ENCODE results near the gene PCSK6.

PCSK6 gene

GRCh38 chr15:101522621-101523559 lies 33.4 kb upstream of the PCSK6 start:
- DNase-seq, result no peak

- DNase-seq, result no peak
These were observed 32.6 kb upstream of the PCSK6 start for GRCh38 chr15:101522091-101522490.

DNA sequence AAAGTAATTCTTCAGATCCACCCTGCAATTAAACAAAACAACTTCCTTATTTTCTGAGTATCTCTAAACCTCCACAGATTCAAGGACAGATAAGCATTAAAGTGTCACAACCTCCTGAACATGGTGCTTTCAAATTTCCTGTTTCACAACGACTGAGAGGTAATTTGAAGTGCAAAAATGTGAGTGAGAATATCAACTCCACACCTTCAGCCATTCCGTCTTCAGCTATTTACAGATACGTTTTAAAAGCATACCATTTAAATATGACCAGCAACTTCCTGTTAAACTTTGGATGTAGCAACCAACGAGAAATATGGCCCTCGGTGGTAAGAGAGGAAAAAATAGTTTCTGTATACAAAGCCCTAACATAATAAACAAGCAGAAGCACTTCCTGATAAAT lies 32.1 kb upstream of the PCSK6 start:
- DNase-seq, result no peak

GRCh38 chr15:101521069-101521468 lies 31.6 kb upstream of the PCSK6 start:
- DNase-seq, result no peak

DNA sequence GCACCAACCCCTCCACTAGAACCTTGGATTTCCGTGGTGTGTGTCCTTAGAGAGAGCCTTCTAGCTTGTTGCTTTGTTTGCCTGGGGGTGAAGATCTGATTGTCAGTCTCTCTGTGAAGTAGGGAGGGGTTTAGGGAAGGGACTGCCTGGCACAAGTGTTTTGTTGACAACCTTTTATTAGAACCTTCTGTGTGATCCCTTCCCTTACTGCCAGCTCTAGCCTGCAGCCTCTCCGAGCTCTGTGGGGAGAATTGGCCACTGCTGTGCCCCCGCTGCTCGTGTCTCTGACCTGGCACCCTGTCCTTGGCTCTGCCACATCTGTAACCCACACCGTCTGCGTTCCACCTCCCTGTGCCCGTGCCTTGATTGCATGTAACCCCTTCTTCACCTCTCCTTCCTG lies 30.9 kb upstream of the PCSK6 start:
- no peak for DNase-seq

DNA sequence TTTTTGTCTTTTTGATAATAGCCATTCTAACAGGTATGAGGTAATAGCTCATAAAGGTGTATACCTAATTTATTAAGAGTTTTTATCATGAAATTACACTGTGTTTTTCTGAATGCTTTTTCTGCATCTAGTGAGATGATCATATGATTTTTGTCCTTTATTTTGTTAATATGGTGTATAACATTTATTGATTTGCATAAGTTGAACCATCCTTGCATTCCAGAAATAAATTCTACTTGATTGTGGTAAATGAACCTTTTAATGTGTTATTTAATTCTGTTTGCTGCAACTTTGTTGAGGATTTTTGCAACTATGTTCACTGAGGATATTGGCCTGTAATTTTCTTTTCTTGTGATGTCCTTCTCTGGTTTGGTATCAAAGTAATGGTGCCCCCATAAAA lies 28.0 kb upstream of the PCSK6 start:
- DNase-seq, result no peak

DNA sequence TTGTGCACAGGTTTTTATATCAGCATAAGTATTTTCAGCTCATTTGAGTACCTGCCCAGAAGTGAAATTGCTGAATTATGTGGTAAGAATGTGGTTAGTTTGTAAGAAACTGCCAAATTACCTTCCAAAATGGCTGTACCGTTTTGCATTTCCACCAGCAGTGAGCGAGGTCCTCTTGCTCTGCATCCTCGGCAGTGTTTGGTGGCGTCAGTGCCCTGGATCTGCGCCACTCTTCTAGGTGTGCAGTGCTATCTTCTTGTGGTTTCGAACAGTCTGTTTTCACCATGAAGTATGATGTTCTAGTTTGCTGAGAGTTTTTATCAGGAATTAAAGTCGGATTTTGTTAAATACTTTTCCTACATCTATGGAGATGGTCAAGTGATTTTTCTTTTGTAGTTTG lies 24.8 kb upstream of the PCSK6 start:
- DNase-seq, result no peak

- no peak for DNase-seq
These were observed 22.2 kb upstream of the PCSK6 start for GRCh38 chr15:101511717-101512116.

DNA sequence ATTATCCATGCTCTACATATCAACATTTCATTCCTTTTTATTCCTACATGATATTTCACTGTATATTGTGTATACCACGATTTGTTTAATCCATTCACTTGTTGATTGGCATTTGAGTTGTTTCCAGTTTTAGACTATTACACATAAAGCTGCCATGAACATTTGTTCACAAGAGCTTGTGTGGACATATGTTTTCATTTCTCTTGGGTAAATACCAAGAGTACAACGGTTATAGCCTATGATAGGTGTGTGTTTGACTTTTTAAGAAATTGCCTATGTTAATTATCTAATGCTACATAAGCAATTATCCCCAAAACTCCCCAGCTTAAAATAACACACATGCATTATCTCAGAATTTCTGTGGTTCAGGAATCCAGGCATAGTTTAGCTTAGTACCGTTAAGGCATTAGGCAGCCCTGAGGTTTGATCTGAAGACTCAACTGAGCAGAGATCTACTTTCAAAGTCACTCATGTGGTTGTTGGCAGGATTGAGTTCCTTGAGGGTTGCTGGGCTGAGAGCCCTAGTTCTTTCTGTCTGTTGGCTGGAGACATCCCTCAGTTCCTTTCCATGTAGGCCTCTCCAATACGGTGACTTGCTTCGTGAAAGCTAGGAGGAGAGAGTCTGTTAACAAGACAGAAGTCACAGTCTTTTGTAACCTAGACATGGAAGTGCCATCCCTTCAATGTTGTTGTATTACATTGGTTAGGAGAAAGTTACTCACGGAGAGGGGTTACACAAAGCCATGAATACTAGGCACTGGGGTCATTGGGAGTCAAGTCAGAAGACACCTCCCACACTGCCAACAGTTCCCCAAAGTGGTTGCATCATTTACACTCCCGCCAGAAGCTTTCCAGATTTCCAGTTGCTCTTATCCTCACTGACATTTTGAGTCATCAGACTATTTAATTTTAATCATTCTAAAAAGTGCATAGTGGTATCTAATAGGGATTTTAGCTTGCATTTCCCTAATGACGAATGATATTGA lies 21.0 kb upstream of the PCSK6 start:
- DNase-seq, result no peak

GRCh38 chr15:101509279-101509678 lies 19.8 kb upstream of the PCSK6 start:
- DNase-seq, result no peak

DNA sequence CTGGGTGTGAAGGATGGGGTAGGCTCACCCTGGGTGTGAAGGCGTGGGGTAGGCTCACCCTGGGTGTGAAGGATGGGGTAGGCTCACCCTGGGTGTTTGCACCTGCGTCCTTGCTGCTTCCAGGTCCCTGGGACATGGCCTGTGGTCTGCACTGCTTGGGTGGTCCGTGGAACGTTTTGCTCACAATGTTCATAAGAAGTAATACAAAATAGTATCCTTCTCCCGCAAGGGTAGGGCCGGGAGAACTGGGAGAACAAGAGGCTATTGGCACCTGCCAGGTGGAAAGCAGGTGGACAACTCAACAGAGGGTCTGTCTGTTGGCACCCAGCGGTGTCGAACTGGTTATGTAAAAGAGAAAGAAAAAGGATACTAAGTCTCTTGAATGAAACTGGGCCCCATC lies 17.0 kb upstream of the PCSK6 start:
- no peak for DNase-seq

DNA sequence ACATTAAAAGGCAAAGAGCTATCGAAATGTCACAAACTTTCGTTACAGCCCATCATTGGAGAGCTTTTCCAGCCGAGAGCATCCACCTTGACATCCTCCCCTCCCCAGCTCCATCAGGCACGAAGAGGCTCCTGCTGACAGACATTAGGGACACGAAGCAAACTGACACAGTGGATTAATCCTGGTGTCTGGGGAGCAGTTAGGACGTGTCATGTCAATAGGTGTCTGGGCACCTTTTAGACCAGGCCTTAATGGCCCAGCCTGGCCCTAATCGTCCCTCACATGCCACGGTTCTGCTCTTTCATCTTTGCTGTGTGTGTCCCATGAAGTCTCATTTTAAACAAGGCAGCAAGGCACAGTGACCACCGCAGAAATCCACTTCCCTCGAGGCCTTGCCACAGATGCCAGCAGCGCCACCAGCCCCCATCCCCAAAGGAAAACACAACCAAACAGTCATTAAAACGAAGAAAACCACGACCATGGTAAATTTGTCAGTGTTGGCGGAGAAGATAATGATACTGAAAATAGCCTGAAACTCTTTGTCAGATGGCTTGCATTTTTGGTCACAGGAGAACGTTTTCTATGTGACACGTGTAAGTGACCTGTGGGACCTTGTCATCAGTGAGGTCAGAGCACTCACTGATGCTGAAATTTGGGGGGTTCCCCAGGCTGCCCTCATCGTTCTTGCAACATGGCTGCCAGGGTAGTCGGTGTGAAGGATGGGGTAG lies 16.3 kb upstream of the PCSK6 start:
- DNase-seq, result no peak

DNA sequence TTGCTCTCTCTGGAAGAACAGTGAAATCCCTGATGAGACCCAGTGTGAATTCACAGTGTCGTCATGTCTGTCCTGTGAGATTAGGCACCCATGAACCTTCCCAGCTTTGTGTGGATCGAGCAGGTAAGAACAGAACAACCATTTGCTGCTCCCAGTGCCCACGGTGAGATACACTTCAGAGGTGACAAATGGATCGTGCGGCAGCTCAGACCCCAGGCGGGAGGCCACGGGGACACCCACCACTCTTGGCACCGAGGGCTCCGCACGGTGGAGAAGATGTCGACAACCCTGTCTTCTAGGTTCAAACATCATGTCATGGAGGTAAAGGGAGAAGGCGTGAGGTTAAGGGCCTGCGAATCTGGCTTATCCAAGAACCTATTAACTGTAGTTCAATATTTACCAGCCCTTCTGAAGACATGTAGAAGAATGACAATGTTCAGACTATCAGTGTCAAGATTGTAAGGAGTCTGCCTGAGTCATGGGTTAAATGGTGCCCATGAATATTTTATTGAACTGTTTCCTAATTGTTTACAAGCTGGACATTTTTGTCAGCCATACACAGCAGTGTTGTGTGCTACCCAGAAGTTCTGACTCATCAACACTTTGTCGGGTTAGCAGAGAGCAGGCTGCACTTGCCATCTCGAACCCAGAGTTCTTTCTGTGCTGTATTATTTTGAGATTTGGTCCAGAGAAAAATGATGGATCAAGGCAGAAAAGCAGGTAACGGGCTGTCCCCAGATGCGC lies 15.5 kb upstream of the PCSK6 start:
- no peak for DNase-seq

DNA sequence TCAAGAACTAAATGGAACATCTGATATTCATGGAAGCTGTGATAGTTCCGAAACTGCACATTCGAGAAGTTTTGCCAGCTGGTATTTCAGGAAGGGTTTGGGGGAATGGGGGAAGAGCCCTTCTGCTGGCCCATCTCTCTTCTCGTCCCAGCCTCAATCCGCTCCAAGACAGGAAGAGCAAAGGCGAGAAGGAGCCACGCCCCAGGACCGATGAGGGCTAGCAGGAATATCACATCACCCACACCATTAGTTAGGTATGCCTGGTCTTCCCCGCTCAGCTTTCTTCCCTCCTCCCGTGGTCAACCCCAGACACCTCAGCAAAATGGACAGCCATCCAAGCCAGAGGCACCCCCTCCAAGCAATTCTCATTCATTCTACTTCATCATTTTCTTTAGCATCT lies 14.9 kb upstream of the PCSK6 start:
- no peak for DNase-seq

GRCh38 chr15:101503296-101503599 lies 13.7 kb upstream of the PCSK6 start:
- no peak for DNase-seq

- no peak for DNase-seq
These were observed 13.2 kb upstream of the PCSK6 start for GRCh38 chr15:101502572-101503295.

DNA sequence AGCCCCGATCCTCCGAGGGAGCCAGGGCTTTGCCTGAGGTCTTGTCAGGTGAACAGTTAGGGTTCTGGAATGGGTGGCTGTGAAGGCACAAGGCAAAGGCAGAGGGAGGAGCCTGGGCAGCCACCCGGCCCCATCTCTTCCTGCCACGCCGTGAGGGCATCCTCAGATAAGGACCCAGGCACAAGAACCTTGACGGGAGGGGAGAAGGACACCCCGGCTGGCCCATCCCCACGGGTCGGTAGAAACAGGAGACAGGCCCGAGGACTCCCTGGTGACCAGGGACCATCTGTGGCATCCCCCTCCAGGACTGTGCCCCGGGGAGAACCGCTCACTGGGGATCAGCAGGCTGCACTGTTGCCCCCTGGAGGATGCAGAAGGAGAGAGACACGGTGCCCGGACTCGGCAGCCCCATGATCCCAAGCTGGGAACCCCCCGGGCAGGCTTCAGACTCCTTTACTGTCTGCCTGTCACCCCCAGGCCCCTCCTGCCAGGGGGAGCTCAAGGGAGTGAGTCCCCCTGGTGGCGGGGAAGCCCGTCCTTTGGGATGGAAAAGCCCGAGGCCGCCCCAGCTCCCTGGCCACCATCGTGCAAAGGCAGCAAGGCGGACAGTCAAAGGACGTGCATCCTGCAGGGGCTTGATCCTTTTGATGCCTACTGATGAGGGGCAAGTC lies 12.3 kb upstream of the PCSK6 start:
- peak; percentile 49 for DNase-seq

DNA sequence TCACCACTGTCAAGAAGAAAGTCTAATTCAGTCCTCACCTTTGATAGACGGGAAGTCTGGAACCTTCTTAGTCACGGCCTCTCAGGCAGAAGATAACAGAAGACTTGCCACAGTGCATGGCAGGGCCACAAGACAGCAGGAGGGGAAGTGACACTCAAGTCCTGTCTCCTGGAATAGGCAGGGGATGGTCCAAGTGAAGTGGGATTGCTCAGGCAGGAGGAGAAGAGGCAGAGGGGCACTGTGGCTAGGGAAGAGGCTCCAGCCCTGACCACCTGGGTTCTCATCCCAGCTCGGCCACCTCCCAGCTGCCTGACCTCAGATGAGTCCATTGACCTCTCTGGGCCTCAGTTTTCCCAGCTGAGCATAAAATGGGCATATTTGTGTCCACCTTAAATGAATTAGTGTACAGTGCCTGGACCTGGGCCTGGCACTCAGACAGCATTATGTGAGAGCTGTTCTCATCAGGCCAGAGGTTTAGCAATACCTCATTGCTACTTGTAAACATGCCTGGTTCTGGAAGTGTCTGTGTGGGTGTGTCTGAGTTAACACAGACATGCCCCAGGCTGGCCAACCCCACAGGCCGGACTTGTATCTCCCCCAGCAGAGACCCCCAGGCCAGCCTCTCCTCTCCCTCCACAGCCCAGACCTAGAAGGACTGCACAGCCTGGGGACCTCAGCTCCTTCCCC lies 11.5 kb upstream of the PCSK6 start:
- DNase-seq, result no peak

GRCh38 chr15:101499863-101500713 lies 10.6 kb upstream of the PCSK6 start:
- no peak for DNase-seq

Data from activated T-cell treated with anti-CD3 and anti-CD28 coated beads, Interleukin-2, amount 50 U/mL, for 1 hour (primary cell).